ENCODE data around the gene RNF44.

- TF ChIP-seq, protein P1, sequence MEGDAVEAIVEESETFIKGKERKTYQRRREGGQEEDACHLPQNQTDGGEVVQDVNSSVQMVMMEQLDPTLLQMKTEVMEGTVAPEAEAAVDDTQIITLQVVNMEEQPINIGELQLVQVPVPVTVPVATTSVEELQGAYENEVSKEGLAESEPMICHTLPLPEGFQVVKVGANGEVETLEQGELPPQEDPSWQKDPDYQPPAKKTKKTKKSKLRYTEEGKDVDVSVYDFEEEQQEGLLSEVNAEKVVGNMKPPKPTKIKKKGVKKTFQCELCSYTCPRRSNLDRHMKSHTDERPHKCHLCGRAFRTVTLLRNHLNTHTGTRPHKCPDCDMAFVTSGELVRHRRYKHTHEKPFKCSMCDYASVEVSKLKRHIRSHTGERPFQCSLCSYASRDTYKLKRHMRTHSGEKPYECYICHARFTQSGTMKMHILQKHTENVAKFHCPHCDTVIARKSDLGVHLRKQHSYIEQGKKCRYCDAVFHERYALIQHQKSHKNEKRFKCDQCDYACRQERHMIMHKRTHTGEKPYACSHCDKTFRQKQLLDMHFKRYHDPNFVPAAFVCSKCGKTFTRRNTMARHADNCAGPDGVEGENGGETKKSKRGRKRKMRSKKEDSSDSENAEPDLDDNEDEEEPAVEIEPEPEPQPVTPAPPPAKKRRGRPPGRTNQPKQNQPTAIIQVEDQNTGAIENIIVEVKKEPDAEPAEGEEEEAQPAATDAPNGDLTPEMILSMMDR (conservative IDR thresholded peaks at IDR 0.05 in 1 of 2, IDR thresholded peaks at IDR 0.05 in 1 of 2; ENCODE audit: extremely low read depth in 1 of 2, insufficient read depth in 1 of 2, low read depth in 1 of 2, low read length in 2 of 2) = no peak
- no peak for TF ChIP-seq EZH2 (IDR thresholded peaks at IDR 0.05; ENCODE audit: borderline replicate concordance, low read length)
Measured at GRCh38 chr5:176565760-176566288, 28.6 kb upstream of the RNF44 start.
